Brain pericyte (primary cell): ENCODE results near the gene MTSS2.
"Not testable (repeated sequence)": the region's sequence is repeated elsewhere in the genome, so short reads cannot be mapped to it uniquely, and the experiment has no call there.

Experiments used
- DNase-seq: peaks from one replicate; pipeline ENCODE4 v3.0.0-alpha.2; 2012; ENCODE audit warnings: low read depth, low spot score

MTSS2 gene

GRCh38 chr16:70653809-70654771 lies 31.8 kb downstream of the MTSS2 start:
- peak; percentile 72 for DNase-seq

- no peak for DNase-seq
Measured at GRCh38 chr16:70653406-70653805, 32.4 kb downstream of the MTSS2 start.

DNA sequence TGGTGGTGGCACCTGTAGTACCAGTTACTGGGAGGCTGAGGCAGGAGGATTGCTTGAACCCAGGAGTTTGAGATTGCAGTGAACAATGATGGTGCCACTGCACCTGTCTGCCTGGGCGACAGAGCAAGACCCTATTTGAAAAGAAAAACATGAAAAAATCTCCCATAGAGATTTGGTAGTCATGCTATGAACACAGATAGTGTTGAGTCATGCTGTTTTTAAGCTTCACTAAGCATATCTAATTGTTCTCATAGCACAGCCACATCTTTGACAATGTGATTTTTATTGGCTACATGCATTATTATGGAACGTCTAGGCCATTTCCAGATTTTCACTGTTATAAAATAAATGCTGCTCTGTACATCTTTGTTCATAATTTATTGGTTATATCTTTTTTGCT lies 33.5 kb downstream of the MTSS2 start:
- DNase-seq, result no peak

DNA sequence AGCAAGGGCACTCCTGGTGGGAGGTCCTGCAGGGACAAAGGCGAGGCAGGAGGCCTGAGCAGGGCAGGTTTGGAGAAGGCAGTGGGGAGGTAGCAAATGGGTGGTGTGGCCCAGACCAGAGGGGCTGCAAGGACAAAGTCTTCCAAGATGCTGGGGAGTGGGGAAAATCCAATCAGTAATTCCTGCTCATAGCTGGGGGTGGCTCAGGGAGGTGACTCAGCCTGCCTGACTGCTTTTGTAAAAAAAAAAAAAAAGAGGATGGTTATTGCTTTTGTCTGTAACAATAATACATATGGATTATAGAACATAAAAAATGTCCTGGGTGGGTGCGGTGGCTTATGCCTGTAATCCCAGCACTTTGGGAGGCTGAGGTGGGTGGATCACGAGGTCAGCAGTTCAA lies 34.3 kb downstream of the MTSS2 start:
- no peak for DNase-seq

DNA sequence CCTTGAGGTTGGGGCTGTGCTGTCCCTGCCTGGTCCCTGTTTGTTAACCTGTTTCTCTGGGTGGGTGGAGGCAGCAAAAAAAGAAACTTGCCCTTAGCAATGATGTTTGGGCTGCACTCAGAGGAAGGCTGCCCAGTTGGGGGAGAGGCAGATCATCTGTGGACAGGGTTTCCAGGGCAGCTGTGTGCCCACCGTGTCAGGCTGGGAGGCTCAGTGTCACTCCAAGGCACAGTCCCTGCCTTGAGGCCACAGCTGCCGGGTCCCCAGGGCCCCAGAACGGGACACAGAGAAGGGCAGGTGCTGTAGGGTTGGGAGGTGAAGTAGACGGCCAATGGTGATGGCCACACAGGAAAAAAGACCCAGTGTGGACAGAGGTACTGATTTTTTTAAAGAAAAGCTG lies 35.6 kb downstream of the MTSS2 start:
- DNase-seq, result no peak

- DNase-seq, result no peak
Measured at GRCh38 chr16:70649300-70649699, 36.6 kb downstream of the MTSS2 start.

DNA sequence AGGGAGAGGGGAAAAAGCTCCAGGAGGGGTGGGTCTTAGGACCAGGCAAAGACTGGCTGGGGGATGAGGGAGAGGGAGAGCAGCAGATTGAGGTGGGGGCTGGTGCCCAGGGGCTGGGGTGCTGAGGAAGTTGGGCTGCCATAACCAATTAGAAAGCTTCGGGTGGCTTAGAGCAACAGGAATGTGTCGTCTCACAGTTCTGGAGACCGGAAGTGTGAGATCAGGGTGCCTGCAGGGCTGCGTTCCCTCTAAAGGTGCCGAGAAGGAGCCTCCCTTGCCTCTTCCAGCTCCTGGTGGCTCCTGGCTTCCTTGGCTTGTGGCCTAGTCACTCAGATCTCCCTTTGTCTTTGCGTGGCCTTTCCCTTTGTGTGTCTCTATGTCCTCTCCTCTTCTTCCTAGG lies 37.2 kb downstream of the MTSS2 start:
- no peak for DNase-seq

GRCh38 chr16:70647441-70648359 lies 38.2 kb downstream of the MTSS2 start:
- DNase-seq, result no peak

GRCh38 chr16:70646260-70647241 lies 39.3 kb downstream of the MTSS2 start, which contains the start of gene IL34:
TSS of gene IL34 (plus strand) at chr16:70646559. CDS start at chr16:70646948, 389 bp downstream.
- peak; percentile 69 for DNase-seq

GRCh38 chr16:70644763-70645597 lies 40.9 kb downstream of the MTSS2 start:
- no peak for DNase-seq

DNA sequence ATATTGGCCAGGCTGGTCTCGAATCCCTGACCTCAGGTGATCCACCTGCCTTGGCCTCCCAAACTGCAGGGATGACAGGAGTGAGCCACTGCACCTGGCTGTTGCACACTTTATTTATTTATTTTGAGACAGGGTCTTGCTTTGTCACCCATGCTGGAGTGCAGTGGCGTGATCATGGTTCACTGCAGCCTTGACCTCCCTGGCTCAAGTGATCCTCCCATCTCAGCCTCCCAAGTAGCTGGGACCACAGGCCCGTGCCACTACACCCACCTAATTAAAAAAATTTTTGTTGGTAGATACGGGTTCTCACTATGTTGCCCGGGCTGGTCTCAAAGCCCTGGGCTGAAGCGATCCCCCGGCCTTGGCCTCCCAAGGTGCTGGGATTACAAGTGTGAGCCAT lies 42.6 kb downstream of the MTSS2 start:
- DNase-seq, result not testable (repeated sequence)

- no peak for DNase-seq
Measured at GRCh38 chr16:70642633-70643032, 43.2 kb downstream of the MTSS2 start.

GRCh38 chr16:70638814-70639792 lies 46.8 kb downstream of the MTSS2 start:
- DNase-seq, result peak; percentile 86
